Lung microvascular endothelial cell (primary cell): ENCODE measurements around the gene CACNA2D3. TPM values are rescaled to one million over a fixed set of nuclear protein-coding genes. Genes with fewer than 3 reads are reported as not detected.

Experiments used
- DNase-seq, 2 donors: peaks; one replicate each; pipeline versions ENCODE4 v3.0.0 to v3.0.0-alpha.2; 2010; ENCODE audit warnings: low read depth in 2 of 2
- total RNA-seq: library from RNA; depleted of rRNA; stranded (reverse); fragments of >200 nt; gene quantifications from 2 replicates; pipeline ENCODE4 v1.2.1, GENCODE V29; 2014

The CACNA2D3 gene
- total RNA-seq, 1 donor from 2014 or later: not detected

DNA sequence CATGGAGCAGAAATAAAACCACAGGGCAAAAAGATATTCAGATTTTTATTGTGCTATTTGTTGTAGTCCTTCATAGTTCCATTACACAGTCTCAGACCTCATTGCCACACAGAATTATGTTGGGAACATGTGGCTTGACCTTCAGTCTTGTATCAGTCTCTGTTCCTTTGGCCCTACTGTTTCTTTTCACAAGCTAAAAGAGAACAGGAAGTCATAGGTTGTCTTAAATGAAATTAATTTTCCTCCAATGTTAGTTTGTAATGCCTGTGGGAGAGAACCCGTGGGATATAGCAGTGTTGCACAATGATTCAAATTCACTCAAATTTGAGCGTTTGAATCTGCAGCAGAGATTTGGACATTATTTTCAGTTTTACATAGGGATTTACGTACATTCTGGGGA, 445.6 kb downstream of the CACNA2D3 start:
- no peak for DNase-seq

DNA sequence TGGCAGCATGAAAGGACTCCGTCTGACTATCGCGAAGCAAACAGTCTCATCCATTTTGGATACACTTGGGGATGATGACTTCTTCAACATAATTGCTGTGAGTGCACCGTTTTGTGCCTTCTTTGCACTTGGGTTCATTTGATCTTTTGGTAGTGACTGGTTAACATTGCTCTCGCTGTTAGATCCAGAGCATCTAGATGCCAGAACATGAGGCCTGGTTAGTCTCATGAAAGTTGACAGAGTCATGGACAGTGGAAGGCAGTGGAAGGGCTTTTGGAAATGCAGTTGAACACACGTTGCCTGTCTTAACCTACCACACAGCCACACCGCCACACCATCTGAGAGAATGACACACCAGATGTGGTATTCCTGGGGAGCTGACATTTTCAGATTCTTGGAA, 447.7 kb downstream of the CACNA2D3 start:
- no peak for DNase-seq

- no peak for DNase-seq
Measured at GRCh38 chr3:54572197-54572895, 450.0 kb downstream of the CACNA2D3 start.

DNA sequence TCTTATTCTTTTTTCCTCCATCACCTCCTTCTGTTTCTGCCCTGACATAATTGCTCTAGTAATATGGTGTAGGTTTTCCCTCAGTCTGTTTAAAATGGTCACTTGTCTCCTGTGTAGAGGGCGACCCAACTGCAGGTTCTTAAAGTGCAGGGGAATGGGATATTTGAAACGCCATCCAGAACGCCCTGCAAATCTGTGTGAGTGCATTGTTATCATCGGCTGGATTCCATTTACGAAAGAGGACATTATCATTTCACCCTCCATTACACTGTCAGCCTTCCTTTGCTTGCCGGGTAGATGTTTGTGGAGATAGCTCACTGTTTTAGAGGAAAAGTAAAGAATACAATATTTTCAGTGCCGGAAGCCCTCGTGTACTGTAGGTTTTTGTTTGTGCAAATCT, 451.5 kb downstream of the CACNA2D3 start:
- no peak for DNase-seq

DNA sequence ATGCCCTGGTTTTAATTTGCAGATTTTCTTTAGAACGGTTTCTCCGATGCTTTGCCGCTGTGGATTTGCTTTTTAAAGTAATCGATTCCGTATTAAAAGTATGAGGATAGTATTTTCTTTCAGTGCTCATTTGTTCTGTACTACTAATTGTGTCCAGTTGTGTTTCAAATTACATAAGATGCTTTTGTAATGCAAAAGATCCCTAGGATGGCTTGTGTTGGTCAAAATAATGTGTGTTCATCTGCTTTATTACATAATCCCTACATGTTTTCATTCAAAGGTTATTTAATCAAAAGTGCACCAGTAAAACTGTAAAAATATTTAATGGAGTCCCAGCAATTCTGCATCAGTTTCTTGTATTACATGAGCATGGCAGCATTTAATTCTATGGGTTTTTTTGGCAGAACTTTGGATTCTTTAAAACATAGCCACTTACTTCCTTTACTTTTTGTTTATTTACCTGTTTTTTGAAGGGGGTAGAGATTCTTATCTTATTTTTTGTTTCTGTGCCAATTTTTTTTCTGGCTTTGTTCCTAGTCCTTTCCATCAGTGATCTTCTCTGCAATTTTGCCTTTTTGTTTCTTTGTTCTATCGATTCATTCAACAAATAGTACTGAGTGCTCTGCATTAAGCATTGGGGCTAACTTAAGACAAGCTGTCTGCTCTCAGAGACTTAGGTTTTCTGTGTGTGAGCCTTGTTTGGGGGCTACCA, 452.7 kb downstream of the CACNA2D3 start:
- DNase-seq: no peak

DNA sequence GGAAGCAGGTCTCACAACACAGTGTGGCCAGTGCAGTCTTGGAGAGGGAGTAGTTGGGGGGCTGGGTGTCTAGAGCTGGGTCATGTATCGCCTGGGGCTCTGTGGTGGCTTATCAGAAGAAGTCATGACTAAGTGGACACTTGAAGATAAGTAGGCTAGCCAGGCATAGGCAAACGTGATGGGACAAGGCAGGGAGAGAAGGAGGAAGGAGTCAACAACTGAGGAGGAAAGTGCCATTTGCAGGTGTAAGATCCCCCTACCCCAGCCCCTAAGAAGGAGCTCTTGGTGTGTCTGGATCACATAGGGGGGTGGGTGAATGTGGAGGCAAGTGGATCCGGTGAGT, 453.2 kb downstream of the CACNA2D3 start:
- DNase-seq: no peak

DNA sequence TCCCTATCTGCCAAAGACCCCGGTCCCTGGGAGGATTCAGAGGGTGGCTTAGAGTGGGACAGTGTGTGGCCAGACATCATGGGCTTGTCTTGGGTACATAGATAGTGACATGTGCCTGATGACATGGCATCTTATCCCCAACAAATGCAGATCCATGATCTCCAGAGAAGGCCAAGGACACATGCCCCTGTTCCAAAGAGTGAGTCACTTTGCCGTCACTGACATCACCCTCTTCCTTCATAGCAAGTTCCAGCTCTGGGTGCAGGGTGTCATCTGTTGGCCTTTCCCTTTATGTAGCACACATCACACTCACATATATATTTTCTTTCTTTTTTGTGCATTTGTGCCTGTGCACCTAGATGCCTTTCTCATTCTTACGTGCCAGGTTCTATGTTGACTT, 455.0 kb downstream of the CACNA2D3 start:
- DNase-seq: no peak

DNA sequence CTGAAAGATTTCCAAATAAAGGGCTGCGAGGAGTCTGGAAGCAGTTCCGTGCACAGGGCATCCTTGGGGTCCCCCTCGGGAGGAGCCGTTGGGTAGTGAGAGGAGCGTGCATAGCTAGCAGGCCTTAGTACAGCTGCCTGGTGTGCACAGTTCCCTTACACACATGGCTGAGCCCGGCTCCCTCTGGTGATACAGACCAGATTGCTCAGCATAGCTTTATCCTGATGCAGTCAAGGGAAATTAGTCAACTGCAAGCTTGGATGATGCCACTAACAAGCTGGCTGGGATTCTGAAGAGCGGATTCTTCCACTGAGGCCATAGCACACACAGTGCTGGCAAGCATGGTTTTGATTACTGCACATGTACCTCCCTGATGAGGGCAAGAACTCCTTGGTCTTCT, 456.1 kb downstream of the CACNA2D3 start:
- no peak for DNase-seq

GRCh38 chr3:54580453-54580852, 458.1 kb downstream of the CACNA2D3 start:
- DNase-seq: no peak

DNA sequence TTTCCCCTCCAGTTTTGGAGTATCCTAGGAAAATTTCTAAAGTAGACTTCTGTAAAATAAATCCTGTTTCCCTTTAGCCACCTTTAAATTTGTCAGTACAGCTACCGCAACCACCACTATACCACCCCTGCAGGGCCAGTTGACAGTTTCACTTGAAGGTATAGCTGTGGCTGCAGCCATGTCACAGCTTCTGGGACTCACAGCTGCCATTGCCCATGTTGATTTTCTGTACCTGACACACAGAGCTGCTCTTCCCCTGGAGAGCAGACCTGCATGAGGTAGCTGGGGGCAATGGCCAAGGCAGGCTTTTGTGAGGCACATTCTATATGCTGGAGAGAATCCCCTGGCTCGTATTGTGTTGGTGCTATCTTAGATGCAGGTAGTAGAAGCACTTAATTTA, 460.1 kb downstream of the CACNA2D3 start:
- DNase-seq: no peak

DNA sequence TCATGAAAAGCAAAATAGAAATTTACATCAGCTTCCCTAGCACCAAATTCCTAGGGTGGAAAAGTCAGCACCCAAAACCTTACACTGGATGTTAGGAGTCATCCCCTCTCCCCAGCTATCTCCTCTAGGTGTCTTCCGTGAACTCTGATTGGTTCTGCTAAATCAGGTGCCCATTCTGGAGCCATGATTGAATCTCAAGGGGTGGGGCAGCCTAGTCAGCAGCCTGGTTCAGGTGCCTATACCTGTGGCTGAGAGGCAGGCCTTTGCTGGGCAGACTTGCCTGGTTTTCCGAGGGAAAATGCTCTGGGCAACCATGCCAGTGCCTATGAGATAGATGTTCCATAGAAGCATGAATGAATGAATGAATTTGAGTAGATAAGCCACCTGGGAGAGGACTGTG, 468.8 kb downstream of the CACNA2D3 start:
- DNase-seq: no peak

GRCh38 chr3:54593653-54594052, 471.3 kb downstream of the CACNA2D3 start:
- no peak for DNase-seq

- no peak for DNase-seq
Measured at GRCh38 chr3:54596087-54596486, 473.7 kb downstream of the CACNA2D3 start.

DNA sequence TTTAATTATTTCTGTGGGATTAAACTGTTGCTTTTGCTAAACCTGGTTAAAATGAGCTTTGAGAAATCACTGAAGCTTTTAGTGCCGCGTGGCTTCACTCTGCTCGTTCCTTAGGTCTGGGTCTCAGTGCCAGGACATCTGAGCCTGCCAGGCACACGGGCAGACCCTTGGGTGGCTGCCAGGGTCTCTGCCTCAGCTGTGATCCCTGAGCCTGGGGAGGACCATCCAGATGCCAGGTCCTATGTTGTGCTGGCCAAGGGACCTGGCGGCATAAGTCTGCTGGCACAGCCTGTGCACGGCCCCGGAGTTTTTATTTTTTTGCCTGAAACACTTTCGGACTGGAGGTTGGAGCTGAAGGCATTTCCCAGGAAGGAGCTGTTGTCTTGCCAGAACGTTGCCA, 477.4 kb downstream of the CACNA2D3 start:
- no peak for DNase-seq

DNA sequence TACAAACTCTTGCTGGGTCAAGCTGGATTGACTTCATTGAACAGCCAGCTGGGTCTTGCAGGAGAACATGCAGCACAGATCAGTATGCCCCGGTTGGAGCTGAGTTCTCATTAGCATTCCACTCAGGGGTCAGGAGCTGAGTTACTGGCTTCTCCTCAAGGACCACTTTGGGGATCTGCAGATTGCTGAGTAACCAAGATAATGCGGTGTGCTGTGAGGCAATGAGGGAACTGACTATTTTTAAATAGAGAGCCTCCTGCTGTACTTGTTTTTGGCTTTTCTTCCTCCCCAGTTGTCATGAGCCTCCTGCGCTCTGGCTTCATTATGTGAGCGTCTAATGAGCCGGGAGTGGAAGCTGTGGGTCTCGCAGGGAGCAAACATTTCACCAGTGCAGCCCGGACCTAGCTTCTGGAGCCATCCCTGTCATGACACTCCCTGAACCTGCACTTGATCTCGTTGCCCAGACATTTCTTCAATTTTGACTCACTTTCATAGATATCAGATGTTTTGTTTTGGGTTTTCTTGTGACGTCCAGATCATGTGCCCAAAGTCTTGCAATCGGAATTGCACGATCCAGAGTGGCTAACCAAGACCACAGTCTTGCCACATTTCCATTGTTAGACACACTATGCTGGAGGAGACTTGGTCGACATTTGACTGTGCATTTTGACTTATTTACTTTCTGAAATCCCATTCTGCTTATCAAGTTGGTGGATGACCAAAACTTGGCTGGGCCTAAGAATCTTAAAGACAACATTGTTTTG, 478.3 kb downstream of the CACNA2D3 start:
- DNase-seq: no peak

- no peak for DNase-seq
Measured at GRCh38 chr3:54604495-54604894, 482.1 kb downstream of the CACNA2D3 start.

DNA sequence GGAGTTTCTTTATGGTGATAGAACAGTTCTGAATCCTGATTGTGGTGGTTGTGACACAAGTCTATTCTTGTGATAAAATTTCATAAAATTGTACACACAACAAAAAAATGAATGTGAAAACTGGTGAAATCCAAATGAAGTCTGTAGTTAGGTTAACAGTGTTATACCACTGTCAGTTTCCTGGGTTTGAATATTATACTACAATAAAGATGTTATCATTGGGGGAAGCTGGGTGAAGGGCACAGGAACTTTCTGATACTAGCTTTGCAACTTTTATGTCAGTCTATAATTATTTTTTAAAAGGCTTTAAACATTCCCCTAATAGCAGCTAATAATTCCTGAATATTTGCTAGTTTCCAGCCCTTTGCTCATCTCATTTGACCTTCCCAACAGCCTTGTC, 485.7 kb downstream of the CACNA2D3 start:
- DNase-seq: no peak

GRCh38 chr3:54619053-54619452, 496.7 kb downstream of the CACNA2D3 start:
- no peak for DNase-seq

DNA sequence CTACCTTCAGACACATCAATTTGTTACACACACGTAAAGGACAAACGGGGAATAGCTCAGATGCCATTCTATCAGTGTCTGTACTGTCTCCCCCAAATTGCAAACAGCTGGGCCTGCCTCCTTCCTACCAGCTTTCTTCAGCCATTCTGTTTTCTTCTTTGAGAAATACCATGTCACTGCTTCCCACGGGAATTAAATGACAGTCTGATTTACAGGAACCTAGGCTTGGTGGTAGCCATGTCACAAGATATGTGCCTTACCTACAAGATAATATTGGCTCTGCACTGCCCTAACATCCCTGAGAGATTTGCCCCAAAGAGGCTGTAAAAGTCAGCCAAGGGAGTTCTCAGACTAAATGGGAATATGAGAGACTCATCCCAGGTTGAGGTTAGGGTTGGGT, 497.2 kb downstream of the CACNA2D3 start:
- DNase-seq: no peak

DNA sequence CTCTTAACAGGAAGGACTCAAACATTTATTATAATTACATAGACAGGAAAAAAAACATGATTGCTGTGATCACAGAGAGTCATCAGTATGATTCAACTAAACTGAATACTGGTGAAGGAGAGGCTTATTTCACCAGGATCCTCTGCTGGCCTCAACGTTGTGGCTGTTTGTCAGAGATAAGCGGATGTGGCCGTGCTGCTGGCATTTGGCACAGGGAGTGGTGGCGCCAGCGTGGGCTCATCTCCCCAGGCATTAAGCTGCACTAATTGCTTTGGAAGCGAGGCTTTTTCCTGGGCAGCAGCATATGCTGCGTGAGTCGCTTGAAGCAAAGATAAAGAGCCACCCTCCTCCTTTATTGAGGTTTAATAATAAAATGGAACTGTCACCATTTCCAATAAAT, 498.8 kb downstream of the CACNA2D3 start:
- no peak for DNase-seq

DNA sequence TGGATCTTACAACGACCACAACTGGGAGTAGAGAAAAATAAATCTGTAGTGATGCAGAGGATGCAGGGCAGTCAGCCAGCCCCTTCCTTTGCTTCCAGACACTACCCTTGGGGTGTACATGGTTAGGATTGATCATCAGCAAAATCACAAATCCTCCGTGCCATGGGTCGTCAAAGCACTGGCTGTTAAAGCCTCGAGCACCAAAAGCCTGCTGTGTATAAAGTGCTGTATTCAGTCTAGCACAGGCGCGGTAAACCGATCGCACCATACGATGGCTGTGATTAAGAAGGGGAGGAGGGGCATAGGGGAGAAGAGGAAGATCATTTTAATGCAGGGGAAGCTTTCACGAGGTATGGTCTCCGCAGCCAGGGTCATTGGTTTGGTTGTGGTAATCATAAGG, 500.3 kb downstream of the CACNA2D3 start:
- DNase-seq: no peak
